VCaP (cell line): ENCODE measurements around the gene TMOD2.

Experiments used
- H3K27ac ChIP-seq: fragments of 450-650 bp; 2 replicates; pipeline ENCODE4 v1.5.1; 2017
- TF ChIP-seq, protein P1 (sequence below): fragments of 450-650 bp; conservative IDR thresholded peaks from 2 replicates; pipeline ENCODE4 v1.5.1; 2017; ENCODE audit warnings: mild to moderate bottlenecking, moderate library complexity

TMOD2 gene

DNA sequence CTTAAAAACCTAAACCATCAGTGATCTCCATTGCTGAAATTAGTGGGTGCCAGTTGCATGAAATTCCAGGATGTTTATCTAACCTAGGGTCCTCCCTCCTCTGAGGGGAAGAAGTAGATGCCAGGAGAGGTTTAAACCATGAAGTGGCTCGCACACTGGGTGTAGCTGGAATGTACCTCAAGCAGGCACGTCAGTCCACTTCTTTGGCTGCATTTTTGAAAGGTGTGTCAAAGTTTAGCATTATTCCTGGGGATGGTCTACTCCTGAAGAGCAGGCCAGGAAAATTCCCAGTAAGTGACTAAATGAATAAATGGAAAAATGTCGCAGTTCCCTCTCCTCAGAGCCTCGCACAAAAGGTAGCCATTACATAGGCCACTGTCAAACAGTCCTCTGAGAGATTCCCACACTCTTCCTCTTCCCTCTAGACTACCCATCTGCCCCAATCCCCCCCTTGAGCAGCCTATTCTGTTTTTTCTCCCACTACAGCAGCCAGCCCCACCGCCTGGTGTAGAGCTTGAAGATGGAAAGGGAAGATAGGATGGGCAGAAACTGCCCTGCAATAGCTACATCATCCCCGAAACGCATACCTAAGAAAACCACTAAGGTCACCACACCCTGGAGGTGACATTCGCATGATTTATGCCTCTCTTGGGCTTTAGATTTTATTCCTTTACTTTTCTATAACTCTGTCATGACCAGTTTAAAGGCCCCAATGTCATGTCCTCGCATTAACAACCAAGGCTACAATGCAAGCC lies 77.4 kb downstream of the TMOD2 start:
- TF ChIP-seq, protein P1, sequence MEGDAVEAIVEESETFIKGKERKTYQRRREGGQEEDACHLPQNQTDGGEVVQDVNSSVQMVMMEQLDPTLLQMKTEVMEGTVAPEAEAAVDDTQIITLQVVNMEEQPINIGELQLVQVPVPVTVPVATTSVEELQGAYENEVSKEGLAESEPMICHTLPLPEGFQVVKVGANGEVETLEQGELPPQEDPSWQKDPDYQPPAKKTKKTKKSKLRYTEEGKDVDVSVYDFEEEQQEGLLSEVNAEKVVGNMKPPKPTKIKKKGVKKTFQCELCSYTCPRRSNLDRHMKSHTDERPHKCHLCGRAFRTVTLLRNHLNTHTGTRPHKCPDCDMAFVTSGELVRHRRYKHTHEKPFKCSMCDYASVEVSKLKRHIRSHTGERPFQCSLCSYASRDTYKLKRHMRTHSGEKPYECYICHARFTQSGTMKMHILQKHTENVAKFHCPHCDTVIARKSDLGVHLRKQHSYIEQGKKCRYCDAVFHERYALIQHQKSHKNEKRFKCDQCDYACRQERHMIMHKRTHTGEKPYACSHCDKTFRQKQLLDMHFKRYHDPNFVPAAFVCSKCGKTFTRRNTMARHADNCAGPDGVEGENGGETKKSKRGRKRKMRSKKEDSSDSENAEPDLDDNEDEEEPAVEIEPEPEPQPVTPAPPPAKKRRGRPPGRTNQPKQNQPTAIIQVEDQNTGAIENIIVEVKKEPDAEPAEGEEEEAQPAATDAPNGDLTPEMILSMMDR = no peak
- no peak overlapping the region for H3K27ac ChIP-seq

- H3K27ac ChIP-seq = peak within 1 kb of the TSS; percentile 85
- TF ChIP-seq, protein P1 = no peak
Observed at GRCh38 chr15:51829376-51830275, 78.2 kb downstream of the TMOD2 start, which contains the start of gene TMOD3. TSS of gene TMOD3 (plus strand) at chr15:51829653. CDS start at chr15:51862885, 33,232 bp downstream.

- H3K27ac ChIP-seq = peak overlapping the region; percentile 85
- TF ChIP-seq, protein P1 = no peak
Observed at GRCh38 chr15:51830276-51830806, 78.9 kb downstream of the TMOD2 start.

GRCh38 chr15:51833772-51834171 lies 82.4 kb downstream of the TMOD2 start:
- TF ChIP-seq, protein P1 = no peak
- H3K27ac ChIP-seq = no peak overlapping the region

DNA sequence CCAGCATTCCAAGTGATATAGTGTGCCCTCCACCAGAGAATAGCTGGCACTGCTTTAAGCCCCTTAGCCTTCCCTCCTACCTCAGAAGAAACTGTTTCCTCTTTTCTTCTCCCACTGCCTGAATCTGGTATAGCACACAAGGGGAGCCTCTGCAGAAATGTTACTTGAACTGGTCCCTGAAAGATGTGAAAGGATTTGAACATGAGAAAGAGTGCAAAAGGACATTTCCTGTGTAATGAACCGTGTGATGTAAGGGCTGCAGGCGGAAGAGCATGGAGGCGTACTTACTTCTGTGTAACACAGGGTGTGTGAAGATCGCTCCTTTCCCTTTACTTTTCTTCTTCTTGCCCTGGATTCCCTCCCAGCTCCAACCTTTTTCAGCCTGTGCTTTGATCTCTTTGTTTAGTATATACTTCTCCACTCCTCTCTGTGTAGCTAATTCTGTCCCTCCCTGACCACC lies 86.4 kb downstream of the TMOD2 start:
- no peak overlapping the region for H3K27ac ChIP-seq
- TF ChIP-seq, protein P1 = no peak

DNA sequence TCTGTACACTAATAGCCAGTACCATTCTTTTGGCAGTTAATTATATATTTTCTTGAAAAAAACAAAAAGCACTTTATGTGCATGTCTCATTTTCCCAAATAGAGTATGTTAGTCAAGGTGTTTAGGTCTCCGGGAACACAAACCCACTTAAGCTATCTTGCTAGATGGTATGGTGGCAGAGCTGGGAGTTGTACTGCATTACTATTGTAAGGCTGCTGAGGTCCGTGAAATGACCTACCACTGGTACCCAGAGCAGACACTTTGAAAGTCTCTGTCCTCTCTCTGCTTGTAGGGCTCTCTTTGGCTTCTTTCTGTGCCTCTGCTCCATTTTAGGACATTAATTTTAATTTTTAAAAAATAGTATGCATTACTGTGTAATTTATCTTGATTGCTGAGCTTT lies 86.9 kb downstream of the TMOD2 start:
- TF ChIP-seq, protein P1 = no peak
- no peak overlapping the region for H3K27ac ChIP-seq

DNA sequence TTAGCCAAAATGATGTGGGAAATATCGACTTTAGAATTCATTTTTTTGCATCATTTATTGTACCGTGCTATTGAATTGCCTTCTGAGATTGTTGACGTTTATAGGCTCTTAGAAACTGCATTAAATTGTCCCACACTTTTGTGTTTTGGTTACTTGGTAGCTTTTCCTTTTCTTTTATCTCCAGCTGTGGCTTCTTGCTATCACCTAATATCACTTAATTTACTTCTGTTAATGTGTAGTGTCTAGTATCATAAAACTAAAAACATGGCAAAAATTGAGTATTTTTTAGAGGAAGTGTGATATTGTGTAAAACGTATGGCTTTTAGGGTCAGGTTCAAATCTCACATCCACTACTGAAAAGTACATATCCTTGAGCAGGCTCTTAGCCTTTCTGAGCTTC lies 89.3 kb downstream of the TMOD2 start:
- TF ChIP-seq, protein P1 = no peak
- H3K27ac ChIP-seq = no peak overlapping the region
